GM18858 (cell line): ENCODE measurements around the gene KRTAP12-2.

Experiments used
- ATAC-seq: cut with Tn5 transposase; IDR thresholded peaks from one replicate; pipeline ENCODE4 v1.9.1; 2021; ENCODE audit not compliant: unreplicated experiment

Gene KRTAP12-2

GRCh38 chr21:44666401-44667320 lies at the start of gene KRTAP12-2:
TSS of gene KRTAP12-2 (minus strand) at chr21:44666927. CDS start at chr21:44666886, 41 bp downstream.
- ATAC-seq = no peak

- ATAC-seq = no peak
These were observed 48.2 kb upstream of the KRTAP12-2 start for GRCh38 chr21:44714905-44715304.

DNA sequence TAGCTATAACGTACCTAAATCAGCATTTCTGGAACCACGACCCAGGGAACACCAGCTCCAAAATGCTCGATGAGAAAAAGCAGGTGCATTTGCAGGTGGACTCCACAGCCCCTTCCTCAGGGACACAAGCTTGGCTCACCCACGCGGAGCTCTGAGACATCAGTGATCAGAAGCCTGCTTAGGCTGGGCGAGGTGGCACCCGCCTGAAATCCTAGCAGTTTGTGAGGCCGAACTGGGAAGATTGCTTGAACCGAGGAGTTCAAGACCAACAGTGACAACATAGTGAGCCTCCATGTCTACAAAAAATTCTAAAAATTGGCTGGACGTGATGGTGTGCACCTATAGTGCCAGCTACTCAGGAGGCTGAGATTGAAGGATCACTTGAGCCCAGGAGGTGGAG lies 47.1 kb upstream of the KRTAP12-2 start:
- no peak for ATAC-seq

- ATAC-seq = no peak
These were observed 46.4 kb upstream of the KRTAP12-2 start for GRCh38 chr21:44713130-44713529.

GRCh38 chr21:44712203-44713028 lies 45.7 kb upstream of the KRTAP12-2 start:
- no peak for ATAC-seq

GRCh38 chr21:44711327-44712202 lies 44.8 kb upstream of the KRTAP12-2 start, which contains the start of gene TSPEAR:
TSS of gene TSPEAR (minus strand) at chr21:44711572. CDS start at chr21:44711514, 58 bp downstream.
- no peak for ATAC-seq

- ATAC-seq = no peak
These were observed 44.1 kb upstream of the KRTAP12-2 start for GRCh38 chr21:44710756-44711326.

GRCh38 chr21:44710294-44710665 lies 43.6 kb upstream of the KRTAP12-2 start:
- ATAC-seq = no peak

DNA sequence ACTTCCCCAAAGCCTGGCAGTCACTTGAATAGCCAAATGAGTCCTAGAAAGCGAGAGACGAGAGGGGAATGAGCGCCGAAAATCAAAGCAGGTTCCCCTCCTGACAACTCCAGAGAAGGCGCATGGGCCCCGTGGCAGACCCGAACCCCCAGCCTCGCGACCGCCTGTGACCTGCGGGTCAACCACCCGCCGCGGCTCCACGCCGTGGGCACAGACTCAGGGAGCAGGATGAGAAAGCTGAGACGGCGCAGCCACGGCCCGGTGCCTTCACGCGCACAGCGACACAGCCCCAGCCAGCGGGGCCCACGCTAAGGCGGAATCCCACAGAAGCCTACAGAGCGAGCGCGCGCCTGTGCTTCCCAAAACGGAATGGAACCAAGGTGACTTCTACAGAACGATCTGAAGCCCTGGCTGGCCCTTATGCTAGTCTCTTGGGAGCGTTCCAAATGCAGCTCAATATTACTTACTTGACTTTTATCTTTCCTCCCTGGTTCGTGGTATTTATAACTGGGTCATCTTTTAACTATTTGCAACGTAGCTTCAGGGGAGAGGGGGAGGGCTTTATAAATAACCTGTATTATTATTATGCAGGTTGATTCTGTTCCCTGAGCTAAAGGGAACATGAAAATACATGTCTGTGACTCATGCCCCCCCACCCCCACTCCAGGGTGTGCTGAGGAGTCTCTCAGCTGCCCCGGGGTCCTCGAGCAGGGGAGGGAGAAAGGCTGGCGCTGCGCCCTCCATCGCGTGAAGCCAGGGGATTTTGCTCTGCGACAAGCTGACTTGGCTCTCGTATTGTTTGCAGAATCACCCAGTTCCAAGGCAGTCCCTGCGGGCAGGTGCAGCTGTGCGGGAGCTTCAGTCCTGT lies 42.9 kb upstream of the KRTAP12-2 start:
- no peak for ATAC-seq

GRCh38 chr21:44708866-44709425 lies 42.2 kb upstream of the KRTAP12-2 start:
- ATAC-seq = no peak

DNA sequence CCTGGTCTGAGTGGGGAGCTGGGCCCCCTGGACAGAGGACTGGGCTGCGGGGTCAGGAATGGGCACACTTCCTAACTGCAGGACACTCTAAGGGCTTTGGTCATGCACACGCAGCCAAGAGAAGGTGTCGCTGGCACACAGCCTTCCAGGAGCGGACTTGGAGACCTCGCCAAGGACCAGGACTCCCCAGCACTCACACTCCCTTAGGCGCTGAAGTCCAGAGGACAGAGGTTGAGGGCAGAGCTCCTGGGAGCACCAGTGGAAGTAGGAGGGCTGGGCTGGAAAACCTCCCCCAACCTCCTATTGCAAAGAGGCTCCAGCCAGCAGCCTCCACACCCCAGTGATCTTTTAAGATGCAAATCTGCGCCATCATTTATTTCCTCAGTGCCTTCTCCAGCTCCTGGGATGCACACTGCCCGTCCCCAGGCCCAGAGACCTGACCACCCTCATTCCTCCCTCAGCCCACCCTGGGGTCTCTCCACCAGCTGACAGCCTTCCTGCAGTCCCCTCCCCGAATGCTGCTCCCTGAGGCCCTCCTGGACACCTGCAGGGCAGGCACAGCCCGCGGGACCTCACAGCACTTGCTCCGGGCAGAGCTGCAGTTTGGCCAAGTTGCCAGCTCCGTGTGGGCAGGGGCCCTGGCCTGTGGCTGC lies 41.6 kb upstream of the KRTAP12-2 start:
- ATAC-seq = no peak

- ATAC-seq = no peak
These were observed 40.2 kb upstream of the KRTAP12-2 start for GRCh38 chr21:44706706-44707581.

DNA sequence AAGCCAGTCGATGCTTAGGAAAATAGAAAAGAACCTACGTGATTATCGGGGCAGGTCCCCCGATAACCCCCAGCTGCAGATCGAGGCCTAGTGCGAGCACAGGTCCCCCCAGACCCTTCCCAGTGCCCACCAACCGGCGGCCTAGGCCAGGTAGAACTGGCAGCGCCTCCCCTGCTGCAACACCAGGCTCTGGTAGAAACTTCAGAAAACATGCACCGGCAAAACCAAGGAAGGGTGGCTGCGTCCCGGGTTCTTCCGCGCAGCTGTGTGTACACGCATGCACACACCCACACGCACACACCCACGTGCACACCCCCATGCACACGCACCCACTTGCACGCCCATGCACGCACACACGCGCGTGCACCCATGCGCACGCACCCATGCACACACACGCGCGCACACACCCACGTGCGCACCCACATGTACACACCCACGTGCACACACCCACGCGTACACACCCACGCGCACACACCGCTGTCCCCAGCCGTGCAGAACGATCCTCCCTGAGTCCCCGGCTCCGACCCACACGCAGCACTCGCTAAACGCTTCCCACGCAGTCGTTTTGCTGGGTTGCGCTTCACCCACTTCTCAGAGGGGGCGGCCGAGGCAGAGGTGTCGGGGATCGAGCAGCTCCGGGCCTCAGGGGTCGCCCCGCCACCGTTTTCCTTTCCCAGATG lies 39.4 kb upstream of the KRTAP12-2 start:
- ATAC-seq = no peak

- no peak for ATAC-seq
These were observed 37.9 kb upstream of the KRTAP12-2 start for GRCh38 chr21:44704636-44705001.

DNA sequence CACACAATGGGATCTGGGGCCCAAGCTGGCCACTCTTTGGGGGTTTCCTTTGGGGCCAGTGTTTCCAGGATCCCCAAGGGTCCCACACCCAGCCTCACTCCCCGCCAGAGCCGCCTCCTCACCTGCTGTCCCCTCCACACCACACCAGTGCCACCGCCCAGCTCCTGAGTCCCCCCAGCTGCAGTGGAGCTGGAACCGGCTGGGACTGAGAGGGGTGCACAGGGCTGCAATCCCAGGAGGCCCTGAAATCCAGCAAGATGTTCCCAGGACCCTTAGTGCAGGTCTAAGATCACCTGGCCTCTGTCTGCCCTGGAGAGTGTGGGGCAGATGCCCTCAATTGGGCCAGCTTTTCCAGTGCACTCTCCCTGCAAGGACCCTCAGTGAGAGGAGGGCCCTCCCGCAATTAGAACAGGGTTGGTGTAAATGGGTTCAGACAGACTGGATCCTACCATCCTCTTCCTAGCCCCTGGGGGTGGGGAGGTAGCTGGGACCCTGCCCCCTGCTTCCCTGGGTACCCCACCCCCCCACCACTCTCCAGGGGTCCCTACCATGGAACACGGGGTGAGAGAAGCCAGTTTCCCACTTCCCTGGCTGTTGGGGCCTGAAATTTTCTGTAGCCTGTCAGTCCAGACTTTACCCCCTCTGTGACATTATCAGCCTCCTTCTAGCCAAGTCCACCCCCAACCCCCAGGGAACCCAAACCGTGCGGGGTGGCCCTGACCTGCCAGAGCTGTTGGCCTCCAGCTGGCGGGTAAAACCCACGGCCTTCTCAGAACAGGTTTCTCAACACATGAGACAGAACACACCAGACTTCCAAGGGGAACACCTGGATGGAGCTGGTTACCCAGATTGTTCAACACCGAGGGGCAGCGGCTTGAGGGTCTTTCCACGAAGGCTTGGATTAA lies 37.3 kb upstream of the KRTAP12-2 start:
- ATAC-seq = no peak
